GM18502 (cell line): ENCODE data around the gene MYO18B.
"Not testable (repeated sequence)": the region's sequence is repeated elsewhere in the genome, so short reads cannot be mapped to it uniquely, and the experiment has no call there.

ENCODE experiments used
- ATAC-seq: cut with Tn5 transposase; IDR thresholded peaks from one replicate; pipeline ENCODE4 v1.9.1; 2021; ENCODE audit warnings: mild to moderate bottlenecking; ENCODE audit not compliant: unreplicated experiment, poor library complexity

MYO18B gene, protein sequence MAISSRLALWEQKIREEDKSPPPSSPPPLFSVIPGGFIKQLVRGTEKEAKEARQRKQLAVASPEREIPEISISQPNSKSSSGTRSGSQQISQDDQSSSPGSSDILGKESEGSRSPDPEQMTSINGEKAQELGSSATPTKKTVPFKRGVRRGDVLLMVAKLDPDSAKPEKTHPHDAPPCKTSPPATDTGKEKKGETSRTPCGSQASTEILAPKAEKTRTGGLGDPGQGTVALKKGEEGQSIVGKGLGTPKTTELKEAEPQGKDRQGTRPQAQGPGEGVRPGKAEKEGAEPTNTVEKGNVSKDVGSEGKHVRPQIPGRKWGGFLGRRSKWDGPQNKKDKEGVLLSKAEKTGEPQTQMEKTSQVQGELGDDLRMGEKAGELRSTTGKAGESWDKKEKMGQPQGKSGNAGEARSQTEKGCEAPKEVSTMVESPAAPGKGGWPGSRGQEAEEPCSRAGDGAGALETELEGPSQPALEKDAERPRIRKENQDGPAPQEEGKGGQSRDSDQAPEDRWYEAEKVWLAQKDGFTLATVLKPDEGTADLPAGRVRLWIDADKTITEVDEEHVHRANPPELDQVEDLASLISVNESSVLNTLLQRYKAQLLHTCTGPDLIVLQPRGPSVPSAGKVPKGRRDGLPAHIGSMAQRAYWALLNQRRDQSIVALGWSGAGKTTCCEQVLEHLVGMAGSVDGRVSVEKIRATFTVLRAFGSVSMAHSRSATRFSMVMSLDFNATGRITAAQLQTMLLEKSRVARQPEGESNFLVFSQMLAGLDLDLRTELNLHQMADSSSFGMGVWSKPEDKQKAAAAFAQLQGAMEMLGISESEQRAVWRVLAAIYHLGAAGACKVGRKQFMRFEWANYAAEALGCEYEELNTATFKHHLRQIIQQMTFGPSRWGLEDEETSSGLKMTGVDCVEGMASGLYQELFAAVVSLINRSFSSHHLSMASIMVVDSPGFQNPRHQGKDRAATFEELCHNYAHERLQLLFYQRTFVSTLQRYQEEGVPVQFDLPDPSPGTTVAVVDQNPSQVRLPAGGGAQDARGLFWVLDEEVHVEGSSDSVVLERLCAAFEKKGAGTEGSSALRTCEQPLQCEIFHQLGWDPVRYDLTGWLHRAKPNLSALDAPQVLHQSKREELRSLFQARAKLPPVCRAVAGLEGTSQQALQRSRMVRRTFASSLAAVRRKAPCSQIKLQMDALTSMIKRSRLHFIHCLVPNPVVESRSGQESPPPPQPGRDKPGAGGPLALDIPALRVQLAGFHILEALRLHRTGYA (N-terminal part only)

DNA sequence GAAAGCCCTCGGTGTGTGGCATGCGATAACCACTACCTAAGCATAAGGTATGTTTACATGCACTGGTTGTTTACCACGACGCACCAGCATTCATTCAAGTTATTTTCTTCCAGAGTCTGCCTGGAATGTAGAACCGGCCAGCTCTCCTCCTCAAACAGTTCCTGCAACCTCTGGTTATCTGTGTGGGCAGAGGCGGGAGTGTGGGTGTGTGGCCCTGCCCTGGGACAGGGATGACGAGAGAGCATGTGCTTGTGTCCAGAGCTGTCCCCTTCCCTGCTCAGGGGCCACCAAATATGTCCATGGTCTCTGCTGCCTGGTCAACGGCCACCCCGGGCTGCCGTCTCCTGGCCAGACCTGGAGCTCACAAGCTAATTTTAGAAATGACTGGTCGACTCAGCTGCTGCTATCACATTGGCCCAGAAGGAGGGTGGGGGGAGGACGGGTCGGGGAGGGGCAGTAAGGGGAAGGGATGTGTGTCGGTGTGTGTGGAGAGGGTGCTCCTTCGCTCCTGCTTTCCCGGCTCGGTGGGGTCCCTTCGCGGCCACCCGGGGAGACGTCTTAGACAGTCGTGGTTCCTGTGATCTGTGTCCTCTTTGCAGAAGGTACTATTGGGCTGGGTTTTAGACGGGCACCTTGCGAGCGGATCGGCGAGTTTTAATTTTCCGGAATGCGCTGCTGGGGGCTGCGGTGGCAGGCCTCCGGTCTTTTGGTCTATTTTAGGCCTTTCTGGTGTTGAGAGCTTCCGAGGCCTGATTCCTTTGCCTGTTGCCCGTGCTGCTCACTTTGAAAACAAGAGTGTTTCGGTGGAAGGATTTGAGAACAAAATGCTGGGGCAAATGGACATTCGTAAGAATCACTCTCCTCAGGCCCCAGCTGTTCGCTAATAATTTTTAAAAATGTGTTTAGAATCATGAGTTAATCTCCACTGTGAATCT, at the start of gene MYO18B:
Gene MYO18B (plus strand): TSS at position 497 of the 935 bp plus-strand sequence. CDS start 18,905 bp downstream, outside the sequence.
- ATAC-seq, result no peak

DNA sequence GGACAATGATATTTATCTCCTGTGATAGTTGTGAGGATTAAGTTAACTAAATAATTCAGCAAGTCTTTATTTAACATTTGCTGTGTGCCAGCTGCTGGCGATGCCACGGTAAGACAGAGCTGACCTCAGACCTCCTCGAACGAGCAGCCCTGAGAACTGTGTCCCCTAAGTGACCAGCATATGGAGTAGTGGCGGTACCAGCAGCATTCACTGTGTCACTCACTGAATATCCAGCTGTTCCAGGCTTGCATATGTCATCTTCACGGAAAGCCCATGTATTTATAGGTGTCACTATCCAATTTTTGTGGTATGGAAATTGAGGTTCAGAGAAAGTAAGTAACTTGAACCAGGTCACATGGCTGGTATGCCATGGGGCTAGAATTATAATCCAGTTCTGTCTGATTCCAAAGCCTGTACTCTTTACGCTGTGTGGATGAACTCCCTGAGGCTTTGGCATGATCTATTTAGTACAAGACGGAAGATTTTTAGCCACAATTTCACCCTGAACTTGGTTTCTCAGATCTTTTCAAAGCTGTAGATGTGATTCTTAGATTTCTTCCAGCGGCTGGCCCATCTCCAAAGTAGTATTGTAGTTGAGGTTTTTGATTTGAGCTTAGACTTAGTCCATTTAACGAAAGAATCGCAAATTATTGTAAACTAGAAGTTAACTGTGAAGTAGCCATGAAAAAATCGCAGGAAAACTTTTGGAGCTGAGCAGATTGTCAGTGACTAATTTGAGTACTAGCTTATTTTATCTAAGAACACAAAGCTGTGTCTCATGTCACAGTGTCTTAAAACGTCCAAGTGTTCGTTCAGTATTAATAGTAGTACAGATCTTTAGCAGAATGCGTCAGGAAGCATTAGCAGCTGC, 49.4 kb upstream of the MYO18B start:
- ATAC-seq, result no peak

DNA sequence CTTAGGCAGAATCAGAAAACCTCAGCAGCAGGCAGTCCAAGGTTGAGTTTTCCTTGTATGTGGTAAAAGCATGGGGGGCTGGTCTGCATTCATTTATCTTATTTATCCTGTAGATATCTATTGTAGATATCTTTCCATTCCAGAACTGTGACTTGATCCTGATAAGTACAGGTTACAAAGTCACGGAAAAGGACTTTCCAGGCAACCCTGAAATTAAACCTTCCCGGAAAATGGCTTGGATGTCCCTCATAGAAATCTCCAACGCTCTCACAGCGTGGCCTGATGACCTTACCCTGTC, 48.8 kb upstream of the MYO18B start:
- no peak for ATAC-seq

DNA sequence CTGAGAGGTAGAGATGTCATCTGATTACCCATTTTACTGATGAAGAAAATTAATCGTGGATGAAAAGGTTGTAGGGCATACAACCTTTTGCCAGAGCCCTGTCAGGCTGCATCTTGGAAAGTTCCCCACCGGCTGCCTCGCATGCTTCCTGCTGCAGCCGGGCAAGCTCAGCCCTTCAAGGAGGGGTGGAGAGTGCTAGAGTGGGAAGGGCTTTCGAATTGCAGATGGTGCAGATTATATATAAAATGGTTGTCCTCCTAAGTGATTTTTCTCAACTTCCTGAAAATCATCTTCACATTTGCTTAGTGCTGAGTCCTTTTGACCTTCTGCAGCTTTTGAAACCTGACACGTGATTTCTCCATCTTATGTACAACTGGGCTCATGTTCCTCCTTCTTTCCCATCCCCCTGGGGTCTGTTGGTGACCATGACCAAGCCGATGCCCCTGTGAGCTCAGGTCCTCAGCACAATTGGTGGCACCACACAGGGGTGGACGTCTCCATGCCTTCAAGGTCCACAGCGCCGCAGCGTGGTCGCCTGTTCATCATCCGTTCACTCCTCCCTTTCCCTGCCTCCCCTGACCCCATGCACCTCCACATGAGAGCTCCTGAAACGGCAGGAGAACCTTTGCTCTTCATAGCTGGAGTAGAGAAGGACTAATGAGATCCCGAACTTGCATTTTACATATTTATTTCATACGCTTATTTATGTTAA, 47.6 kb upstream of the MYO18B start:
- no peak for ATAC-seq

DNA sequence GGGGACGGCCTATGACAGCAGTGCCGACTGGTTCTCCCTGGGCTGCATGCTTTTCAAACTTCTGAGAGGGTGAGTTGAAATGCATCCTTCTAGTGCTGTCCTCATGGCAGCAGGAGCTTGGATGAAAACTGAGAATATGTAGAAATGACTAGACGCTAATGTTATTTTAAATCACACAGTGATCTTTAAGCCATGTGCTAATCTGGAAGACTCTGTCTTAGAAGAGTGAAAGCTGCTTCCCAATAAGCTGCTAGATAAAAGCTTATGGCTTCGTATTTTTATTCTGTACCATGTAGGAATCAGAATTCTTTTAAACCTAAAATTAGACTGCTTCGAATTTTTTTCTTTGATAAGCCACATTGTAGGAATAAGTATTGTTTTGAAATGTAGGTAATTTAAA, 46.8 kb upstream of the MYO18B start:
- no peak for ATAC-seq

DNA sequence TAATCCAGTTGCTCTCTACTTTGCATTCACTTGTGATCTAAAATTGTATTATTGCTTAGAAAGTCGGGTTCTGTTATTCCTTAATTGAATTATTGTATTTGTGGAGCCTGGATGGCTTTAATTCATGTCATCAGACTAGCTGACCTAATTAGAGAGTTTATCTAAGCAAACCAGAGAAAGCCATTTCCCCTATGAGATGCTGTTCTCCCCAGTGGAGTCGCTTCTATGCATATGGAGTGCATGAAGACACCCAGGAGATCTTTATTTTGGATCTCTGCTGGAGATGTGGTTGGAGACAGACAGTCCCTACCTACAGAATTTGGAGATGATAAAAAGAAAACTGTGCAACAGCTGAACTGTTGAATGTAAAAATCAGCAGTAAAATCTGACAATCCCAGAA, 45.2 kb upstream of the MYO18B start:
- ATAC-seq, result no peak

DNA sequence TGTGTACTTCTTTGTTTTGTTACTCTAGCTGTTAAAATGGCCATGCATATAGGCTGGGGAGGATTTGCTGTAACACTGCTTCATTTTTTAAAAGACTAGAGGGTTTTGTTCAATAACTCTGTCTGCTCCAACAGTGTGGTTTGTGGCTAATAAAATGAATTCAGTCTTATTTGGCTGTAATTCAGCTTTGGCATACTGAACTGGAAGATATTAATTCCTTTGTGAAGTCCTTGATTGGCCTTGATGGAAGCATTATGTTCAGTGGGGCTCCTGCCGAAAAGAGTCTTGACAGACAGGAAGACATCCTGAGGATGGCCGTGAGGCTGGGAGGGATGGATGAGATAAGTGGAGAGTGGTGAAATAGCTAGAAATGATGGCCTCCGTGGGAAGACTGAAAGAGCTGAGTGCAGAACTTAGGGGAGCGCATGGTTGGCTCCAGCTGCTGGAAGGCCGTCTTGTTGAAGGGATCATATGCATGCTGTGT, 44.8 kb upstream of the MYO18B start:
- ATAC-seq, result no peak

DNA sequence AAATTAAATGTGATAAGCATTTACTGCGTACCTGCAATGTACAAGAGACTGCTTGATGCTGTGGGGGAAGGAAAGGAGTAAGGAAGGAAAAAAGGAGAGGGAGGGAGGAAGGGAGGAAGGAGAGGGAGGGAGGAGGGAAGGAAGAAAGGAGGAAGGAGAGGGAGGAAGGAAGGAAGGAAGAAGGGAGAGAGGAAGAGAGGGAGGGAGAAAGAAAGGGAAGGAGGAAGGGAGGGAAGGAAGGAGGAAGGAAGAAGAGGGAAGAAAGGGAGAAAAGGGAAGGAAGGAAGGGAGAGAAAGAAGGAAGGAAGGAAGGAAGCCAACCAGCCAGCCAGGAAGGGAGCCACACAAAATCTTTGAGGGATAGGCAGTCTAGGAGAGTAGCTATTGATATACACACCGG, 44.0 kb upstream of the MYO18B start:
- no peak for ATAC-seq

DNA sequence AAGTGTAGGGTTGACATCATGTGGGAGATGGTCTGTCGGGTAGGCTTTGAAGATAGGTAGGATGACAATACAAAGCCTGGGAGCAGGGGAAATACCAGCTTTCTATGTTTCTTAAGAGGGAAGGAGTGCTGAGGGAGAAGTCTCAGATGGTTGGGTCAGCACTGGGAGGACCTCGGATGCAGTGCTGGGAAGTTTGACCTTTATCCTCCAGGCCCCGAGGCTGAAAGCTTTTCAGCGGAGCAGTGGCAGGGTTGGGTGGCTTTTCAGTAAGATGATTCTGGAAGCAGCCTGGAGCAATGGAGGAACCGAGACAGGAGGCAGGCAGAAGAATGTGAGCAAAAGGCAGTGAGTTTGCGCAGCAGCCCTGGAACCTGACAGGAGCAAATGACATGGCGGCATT, 43.5 kb upstream of the MYO18B start:
- no peak for ATAC-seq

DNA sequence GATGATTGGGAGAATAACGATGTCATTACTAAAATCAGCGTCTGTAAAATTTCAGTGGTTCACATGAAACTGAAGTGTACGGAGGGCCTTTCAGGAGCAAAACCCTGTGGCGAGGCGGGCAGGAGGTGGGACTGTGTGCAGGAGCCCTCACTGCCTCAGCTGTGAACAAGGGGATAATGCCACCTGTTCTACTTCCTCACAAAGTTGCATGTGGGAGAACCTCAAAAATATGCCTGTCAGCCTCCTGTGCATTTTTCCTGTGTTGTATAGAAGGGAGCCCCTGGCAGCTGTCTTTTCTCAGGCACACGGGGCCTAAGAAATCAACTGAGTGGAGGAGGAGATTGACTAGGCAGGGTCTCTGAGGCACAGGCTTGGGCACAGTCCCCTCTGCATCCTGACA, 43.0 kb upstream of the MYO18B start:
- no peak for ATAC-seq

DNA sequence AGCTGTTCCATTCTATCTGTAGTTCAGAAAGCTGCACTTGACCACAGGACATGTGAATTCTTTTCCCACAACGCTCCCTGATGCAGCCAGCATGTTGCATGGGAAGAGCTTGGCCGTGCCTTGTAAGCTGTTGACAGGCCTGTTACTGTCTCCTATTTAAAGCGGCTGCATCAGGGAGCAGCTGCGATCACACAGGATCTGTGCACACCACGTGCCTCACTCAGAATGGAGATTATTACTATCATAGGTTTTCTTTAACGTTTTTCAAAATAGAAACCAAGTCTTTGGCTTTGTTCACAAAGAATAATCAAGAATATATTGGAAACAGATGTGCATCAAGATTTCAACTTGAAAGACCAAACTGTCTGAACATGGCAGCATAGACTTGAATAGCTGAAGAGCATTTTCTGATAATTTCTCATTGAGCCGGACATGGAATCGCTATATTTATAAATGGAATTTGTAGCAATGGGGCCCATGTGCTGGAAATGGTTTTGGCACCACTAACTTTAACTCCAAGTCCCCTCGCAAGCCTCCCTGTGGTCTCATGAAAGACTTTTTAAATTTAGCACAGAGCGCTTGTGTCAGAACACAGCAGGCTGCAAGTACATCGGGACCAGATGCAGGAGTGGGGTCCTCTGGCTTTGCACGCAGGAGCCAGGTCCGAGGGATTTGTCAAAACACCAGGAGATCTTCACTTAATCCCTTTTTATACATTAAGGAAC, 40.8 kb upstream of the MYO18B start:
- ATAC-seq, result no peak

DNA sequence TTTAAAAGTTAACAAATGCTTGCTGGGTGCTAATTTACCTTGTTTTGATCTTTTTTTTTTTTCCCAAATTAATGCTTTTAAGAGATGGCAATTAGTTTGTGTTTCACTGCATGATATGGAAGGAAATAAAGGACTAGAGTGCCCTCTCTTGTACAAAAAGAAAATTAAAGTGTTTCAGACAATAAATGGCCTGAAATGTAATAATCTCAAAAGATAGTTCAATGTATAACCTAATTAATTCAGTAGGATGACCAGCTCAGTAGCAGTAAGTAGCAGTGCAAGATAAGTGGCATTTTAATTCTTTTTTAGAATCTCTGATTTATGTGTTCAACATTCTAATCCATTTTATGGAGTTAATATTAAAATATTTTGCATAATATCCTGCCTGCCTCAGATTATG, 39.9 kb upstream of the MYO18B start:
- no peak for ATAC-seq

DNA sequence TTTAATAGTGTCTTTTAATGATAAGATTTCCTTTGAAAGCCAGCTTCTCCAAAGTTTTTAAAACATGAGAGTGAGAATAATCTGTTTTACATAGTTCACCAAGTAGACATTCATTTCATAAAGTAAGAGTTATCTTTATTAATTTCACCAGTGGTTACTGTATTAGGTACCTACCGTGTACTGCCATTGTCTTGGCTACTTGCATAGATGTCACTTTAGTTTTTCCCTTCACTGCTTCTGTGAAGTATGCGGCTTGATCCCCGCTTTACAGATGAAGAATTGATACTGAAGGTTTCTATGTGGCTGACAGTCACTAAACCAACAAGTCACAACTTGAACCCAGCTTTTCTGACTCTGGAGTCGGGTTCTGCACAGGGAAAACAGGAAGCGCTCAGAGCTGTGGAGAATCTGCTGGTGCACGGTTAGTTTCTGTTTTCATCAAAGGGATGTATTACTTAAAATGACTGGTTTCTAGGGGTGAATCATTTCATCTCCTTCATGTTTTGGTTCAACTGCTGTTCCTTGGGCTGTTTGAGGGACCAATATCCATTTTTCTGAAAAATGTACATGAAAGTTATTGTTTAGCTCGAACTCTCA, 39.3 kb upstream of the MYO18B start:
- no peak for ATAC-seq

DNA sequence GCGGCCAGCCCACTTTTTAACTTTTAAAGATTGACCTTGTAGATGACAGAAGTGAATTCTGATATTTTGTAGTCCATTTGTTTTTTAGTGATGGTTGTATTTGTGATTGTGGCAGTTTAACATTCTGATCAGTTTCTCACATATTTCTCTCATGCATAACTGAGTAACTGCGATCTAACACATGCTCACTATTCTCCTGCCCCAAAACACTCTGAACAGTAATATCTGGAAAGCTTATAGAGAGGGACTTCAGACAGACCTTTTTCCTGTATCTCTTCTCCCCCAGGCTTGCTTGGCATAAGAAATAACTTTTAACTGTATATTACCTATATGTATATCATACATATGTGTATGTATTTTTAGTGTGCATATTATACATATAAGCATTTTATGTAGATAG, 37.3 kb upstream of the MYO18B start:
- no peak for ATAC-seq

DNA sequence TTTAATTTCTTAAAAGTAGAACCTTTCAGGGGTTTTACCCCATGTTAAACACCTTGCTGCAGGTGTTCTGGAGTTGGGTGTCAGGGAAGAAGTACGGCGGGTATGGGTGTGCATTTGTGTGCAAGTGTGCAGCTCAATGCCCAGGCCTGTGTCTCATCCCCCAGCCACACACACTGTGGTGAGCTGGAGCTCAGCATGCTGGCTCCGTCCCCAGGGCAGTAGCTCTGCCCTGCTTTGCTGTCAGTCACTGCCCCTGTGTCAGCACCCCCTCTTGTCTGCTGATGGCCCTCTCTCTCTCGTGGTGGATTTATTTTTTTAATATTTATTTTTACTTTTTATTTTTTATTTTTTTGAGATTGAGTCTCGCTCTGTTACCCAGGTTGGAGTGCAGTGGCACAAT, 35.8 kb upstream of the MYO18B start:
- ATAC-seq, result no peak

DNA sequence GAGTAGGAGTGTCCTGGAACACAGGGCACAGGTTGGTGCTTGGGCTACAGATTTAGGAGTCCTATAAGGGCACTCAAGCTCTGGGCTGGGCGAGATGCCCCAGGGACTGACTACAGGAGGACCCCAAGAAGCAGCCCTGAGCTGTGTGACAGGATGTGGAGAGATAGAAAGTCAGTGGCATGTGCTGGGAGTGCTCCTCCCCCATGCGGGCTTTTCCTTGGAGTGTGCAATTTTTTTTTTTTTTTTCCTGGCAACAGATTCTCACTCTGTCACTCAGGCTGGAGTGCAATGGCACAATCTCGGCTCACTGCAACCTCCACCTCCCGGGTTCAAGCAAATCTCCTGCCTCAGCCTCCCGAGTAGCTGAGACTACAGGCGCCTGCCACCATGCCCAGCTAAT, 33.6 kb upstream of the MYO18B start:
- not testable (repeated sequence) for ATAC-seq

DNA sequence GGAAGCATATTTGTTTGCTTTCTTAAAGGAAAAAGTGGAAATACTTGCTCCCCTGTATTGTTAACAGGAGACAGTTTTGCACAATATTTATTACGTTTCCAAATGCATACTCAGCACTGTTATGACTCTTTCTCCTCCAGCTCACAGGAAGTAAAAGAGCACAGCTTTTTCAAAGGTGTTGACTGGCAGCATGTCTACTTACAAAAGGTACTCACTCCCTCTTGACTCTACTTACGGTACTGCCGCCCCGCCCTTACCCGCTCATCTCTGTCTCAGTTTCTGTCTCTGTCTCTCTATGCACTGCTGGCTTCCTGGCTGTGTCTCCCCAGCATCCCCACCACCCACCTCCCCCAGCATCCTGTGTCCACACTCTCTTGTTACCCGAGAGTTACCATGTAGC, 32.2 kb upstream of the MYO18B start:
- ATAC-seq, result no peak
